ENCODE data around the gene SEC22C.

GRCh38 chr3:42532229-42532628 is 49.5 kb downstream of the SEC22C start:
- TF ChIP-seq SP2 (CRISPR knock-in tag; IDR thresholded peaks at IDR 0.05) = no peak
- TF ChIP-seq EP300 (IDR thresholded peaks at IDR 0.05; ENCODE audit: low read depth in 2 of 2, low read length in 2 of 2) = no peak
- TF ChIP-seq EP300 (CRISPR knock-in tag; IDR thresholded peaks at IDR 0.05; ENCODE audit: borderline replicate concordance) = no peak

Measured in HepG2 (cell line).